ENCODE measurements around the gene ALKBH3. TPM values are rescaled to one million over a fixed set of nuclear protein-coding genes. Genes with fewer than 3 reads are reported as not detected.

The ALKBH3 gene
- total RNA-seq, 4 donors from 2014 or later, result 25.4 to 39.6 (median 34.9) TPM

GRCh38 chr11:43903969-43904368 lies 23.3 kb downstream of the ALKBH3 start:
- TF ChIP-seq, protein P1, sequence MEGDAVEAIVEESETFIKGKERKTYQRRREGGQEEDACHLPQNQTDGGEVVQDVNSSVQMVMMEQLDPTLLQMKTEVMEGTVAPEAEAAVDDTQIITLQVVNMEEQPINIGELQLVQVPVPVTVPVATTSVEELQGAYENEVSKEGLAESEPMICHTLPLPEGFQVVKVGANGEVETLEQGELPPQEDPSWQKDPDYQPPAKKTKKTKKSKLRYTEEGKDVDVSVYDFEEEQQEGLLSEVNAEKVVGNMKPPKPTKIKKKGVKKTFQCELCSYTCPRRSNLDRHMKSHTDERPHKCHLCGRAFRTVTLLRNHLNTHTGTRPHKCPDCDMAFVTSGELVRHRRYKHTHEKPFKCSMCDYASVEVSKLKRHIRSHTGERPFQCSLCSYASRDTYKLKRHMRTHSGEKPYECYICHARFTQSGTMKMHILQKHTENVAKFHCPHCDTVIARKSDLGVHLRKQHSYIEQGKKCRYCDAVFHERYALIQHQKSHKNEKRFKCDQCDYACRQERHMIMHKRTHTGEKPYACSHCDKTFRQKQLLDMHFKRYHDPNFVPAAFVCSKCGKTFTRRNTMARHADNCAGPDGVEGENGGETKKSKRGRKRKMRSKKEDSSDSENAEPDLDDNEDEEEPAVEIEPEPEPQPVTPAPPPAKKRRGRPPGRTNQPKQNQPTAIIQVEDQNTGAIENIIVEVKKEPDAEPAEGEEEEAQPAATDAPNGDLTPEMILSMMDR (IDR thresholded peaks at IDR 0.05; ENCODE audit: low read depth), result no peak

DNA sequence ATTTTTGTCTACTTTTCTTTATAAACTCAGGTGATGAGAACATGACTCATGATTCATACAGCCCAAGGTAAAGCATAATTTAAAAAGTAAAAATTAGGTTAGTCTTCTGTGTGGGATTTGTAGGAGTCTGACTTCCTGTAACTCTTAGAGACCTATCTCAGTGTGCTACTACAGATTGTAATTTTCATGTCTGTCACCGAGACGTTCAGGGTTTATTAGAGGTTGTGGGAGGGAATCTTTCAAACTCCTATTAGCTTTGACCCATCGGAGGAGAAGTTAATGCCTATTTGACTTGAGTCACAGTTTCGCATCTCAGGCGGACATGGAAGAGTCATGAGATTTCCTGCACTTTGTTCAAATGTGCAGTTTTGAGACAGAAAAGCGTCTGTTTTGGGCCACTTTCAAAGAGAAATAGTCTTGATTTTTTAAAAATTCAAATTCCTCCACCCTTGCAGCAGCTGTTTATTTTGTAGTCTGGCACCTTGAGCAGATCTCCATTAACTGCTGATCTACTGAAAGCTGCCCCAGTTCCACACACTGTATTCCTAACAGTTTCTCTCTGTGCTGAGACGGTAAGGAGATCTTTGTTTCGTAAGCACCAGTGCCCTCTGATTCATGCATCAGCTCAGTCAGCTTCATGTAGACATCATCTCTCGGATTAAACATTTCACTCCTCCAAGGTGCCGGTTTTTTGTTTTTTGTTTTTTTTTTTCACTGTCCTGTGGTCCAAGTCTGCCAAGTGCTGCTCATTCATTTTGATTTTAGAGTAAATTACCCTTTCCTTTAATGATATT lies 24.3 kb downstream of the ALKBH3 start:
- TF ChIP-seq, protein P1 (IDR thresholded peaks at IDR 0.05; ENCODE audit: low read depth), result no peak

GRCh38 chr11:43905813-43906241 lies 25.2 kb downstream of the ALKBH3 start:
- TF ChIP-seq, protein P1 (IDR thresholded peaks at IDR 0.05; ENCODE audit: low read depth), result no peak

DNA sequence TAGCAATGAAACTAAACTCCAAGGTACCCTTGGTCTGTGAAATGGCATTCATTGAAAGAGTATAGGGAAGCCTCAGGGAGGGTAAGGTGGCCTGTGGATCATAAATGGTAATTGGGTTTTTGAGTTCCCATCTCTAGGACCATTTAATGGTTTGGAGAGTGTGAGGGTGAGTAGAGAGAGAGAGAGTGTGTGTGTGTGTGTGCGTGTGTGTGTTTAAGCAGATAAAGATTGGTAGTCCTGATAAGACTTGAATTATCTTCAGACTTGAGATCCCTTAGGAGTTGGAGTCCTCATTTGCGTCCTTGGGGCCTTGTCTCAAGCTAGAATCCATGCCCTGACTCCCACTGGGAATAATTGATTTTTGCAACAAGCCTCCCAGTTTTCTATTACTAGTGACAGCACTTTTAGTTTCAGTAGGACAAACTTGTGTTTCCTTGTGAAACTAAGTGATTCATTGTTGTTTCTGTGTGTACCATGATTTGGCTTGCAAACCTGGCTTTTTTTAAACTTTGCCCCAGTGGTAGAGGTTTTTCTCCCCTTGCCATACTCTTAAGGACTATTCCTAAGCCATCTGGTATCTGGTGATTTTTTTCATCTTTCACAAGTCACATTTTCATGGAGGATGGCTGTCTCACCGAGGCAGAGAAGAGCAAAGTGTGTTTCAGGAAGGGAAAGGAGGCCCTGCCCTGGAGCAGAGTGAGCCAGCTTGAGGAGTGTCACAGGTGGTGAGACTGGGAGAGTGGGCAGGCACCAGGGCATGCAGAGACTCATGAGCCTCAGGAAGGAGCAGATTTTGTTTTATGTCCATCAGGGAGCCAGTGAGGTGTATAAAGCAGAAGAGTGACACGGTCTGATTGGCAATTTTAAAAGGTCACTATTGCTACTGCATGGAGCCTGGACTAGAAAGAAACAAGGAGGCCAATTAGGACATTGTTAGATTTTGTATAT lies 26.7 kb downstream of the ALKBH3 start:
- TF ChIP-seq, protein P1 (IDR thresholded peaks at IDR 0.05; ENCODE audit: low read depth), result no peak

DNA sequence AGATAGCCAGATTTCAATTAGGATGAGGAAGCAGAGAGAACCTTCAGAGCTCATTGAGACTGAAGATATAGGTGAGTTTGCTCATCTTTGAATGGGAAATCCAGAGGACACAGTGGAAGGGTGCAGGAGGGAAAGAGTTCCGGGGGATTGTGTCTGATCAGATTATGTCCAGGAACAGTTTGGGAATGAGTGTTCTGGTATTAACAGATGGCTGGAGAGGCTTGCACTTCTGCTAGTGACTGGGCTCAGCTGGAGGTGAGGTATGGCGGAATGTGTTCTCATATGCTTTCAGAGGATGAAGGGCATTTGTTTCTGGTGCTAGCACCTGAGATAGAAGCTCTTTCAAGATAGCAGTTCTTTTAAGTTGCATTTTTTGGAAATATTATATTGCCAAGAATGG lies 27.6 kb downstream of the ALKBH3 start:
- TF ChIP-seq, protein P1 (IDR thresholded peaks at IDR 0.05; ENCODE audit: low read depth), result no peak

DNA sequence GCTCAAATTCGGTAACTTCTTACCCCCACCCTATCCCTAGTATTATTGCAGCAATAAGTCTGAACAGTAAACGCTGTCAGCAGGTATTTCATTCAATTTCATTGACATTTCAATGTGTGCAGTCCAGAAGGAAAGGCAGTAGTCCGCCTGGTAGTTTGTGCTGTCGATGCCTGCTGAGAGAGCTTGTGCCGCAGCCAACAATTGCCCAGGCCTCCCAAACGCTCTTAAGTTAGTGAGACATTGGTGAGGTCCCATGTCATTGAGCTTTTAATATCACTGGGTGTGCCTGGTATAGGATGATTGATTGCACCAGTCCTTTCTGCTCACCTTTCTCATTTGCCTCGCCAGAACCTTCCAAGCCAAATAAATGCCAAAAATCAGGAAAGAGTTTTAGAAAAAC lies 28.1 kb downstream of the ALKBH3 start:
- TF ChIP-seq, protein P1 (IDR thresholded peaks at IDR 0.05; ENCODE audit: low read depth), result no peak

DNA sequence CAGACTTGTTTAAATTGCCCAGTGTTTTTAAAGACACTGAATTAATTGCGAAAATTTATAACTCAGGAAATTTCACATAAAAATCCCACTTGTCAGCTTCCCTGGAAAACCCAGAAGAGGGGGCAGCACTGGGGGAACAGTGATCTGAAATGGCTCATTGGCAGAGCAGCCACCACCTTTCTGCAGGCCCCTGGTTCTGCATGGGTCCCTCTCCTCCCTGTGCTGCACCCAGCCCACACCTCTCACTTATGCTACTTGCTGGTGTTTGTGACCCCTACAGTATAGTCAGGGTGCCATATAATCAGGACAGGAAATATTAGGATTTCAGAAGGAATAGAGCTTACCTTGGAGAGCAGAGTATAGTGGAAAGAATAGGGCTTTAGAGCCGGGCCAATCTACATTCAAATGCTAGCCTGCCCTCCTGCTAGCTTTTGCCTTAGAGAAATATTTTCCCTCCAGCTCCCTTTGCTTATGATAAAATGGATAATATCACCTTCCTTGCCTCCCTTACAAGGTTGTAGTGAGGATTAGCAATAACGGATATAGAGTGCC lies 33.3 kb downstream of the ALKBH3 start:
- TF ChIP-seq, protein P1 (IDR thresholded peaks at IDR 0.05; ENCODE audit: low read depth), result no peak
